Measurements from ENCODE around the gene NBEAL2. TPM values are rescaled to one million over a fixed set of nuclear protein-coding genes. Genes with fewer than 3 reads are reported as not detected.

Gene NBEAL2
- total RNA-seq = 10 to 100 TPM in 5 of 6 experiments, 1 to 10 TPM in 1; 8.9 to 11.7 (median 10.8) TPM
- long read RNA-seq = 0 reads

DNA sequence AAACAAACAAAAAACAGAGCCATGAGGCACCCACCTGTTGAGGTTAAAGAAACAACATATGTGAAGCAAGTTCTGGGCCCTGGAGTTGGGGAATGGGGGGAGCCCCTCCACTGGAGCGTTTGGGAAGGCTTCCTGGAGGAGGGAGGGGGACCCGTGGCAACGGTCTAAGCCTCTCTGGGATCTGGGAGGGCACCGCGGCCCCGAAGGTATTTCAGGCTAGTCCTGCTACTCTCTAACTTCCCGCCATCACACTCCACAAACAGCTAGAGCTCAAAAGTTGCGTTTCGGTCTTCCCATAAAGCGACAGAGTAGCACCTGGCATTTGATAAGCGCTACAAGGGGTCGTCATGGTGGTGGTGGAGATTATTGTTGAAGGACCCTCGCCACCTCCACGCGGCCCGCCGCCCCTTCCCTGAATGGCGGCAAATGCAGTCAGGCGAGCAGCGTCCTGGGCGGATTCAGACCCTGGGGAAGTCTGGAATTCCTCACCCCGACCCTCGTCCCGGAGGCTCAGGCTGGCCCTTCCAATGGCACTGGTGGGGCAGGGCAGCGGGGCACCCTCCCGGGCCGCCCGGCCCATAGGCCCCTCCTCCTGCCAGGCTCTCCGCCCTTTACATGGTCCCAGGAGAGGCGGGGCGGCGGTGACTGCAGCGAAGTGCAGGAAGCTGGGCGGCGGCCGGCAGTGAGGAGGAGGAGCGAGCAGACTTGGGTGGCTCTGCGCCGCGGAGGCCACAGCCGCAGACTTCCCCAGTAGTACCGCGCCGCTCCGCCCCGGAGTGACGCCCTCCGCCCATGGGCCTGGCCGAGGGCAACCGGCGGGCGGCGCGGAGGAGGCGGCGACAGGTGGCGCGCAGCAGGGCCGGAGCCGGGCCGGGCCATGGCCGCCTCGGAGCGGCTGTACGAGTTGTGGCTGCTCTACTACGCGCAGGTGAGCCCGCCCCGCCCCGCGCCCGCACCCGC is at the start of gene NBEAL2:
Gene NBEAL2, plus strand, starts transcription at position 682 of the 960 bp plus-strand sequence. Its CDS starts 196 bp downstream, at position 878.
- Histone ChIP-seq H3K9me3 (no peaks in the 10 kb centered on the region), H3K27ac (peak within 1 kb of the TSS; percentile 58 to 90 (median 77)), H3K4me3 (peak within 1 kb of the TSS; percentile 63 to 64 (median 64)), H3K27me3 (no peaks in the 10 kb centered on the region), H3K4me1 (peaks cover 0 to 26% (median 1%) of the 10 kb centered on the region in 4 donors), H3K36me3 (no peaks in the 10 kb centered on the region)
- TF ChIP-seq, protein P1, sequence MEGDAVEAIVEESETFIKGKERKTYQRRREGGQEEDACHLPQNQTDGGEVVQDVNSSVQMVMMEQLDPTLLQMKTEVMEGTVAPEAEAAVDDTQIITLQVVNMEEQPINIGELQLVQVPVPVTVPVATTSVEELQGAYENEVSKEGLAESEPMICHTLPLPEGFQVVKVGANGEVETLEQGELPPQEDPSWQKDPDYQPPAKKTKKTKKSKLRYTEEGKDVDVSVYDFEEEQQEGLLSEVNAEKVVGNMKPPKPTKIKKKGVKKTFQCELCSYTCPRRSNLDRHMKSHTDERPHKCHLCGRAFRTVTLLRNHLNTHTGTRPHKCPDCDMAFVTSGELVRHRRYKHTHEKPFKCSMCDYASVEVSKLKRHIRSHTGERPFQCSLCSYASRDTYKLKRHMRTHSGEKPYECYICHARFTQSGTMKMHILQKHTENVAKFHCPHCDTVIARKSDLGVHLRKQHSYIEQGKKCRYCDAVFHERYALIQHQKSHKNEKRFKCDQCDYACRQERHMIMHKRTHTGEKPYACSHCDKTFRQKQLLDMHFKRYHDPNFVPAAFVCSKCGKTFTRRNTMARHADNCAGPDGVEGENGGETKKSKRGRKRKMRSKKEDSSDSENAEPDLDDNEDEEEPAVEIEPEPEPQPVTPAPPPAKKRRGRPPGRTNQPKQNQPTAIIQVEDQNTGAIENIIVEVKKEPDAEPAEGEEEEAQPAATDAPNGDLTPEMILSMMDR (IDR thresholded peaks at IDR 0.05) = peak in 3 of 4 donors; percentile 8 to 23 (median 18)
- peak; percentile 92 for TF ChIP-seq POLR2A (IDR thresholded peaks at IDR 0.05)
- WGBS (ENCODE audit: insufficient coverage, low coverage, low lambda C conversion rate, missing lambda C conversion rate) = 0% methylated on average over 14 of the region's 73 CpGs
- DNase-seq = peak; percentile 99
- peak; percentile 80 to 88 (median 81) for ATAC-seq
- intact Hi-C loops (cut with DNase I) = no loop called here

DNA sequence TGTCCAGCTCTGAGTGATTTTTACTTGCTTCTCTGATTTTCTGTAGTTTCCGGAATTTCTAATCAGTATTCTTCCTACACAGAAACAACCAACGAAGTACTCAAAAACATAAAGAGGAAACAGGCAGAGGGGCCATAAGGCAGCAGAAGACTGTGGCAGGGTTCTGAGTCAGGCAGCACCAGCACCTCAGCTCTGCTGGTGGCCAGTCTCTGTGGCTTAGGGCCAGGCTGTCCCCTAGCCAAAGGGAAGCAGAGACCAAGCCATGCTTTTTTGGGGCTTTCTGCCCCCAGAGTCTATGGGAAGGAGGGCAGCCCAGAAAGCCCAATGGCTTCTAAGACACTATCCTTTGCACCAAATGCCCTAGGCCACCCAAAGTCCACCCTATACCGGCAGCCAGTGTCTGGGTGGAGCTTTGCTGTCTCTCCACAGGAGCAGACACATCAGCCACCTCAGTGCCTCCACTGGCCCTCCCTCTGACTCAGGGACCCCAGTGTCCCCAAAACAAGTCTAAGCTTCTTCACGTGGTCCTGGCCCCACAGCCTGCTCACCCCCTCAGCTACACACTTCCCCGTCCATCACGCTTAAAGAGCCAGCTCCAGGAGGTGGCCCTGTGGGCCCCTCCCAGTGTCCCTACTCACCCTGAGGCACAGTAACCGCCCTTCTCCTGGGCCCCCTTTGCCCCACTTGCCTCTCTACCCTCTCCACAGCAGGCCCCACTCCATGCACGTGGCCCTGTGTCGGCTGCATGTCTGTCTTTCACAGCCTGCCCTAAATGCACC is 49.1 kb upstream of the NBEAL2 start:
- ATAC-seq (peak; percentile 18 to 43 (median 24)), DNase-seq (no peak)
- H3K9me3 ChIP-seq = no peaks in the 10 kb centered on the region
- 50% methylated on average over 8 of the region's 9 CpGs for WGBS (ENCODE audit: insufficient coverage, low coverage, low lambda C conversion rate, missing lambda C conversion rate)
- H3K27ac ChIP-seq = peak overlapping the region; percentile 34 to 84 (median 37)
- H3K4me1 ChIP-seq = peaks cover 0 to 95% (median 38%) of the 10 kb centered on the region in 4 donors
- intact Hi-C loops (cut with DNase I) = no loop called here
- no peak overlapping the region for H3K4me3 ChIP-seq
- no peak for TF ChIP-seq POLR2A (IDR thresholded peaks at IDR 0.05)
- TF ChIP-seq, protein P1 (IDR thresholded peaks at IDR 0.05) = no peak
- peaks cover 0 to 17% (median under 1%) of the 10 kb centered on the region in 4 donors for H3K36me3 ChIP-seq
- H3K27me3 ChIP-seq = no peaks in the 10 kb centered on the region

DNA sequence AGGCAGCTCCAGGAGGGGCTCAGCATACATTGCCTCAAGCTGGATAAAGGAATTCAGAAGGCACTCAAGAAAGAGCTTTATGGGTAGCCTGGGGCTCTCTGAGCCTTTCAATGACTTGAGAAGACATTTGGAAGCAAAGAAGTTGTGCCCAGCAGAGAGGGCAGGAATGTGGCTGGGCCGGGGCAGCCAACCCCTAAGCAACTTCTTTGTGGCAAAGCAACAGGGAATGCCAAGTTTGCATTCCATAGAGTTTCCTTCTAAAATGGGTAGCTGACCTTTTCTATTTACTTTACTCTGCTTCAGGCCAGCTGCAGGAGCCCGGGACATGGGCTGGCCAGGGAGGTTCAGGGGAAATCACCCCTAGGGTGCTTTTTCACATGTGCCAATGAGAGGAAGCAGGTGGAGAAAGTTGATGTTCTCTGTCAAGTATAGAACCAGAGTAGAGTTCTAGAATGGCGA is 48.5 kb upstream of the NBEAL2 start:
- Histone ChIP-seq H3K4me1 (peaks cover 0 to 95% (median 42%) of the 10 kb centered on the region in 4 donors), H3K4me3 (no peak overlapping the region), H3K9me3 (no peaks in the 10 kb centered on the region), H3K36me3 (peaks cover 0 to 12% (median 0%) of the 10 kb centered on the region in 4 donors), H3K27me3 (no peaks in the 10 kb centered on the region), H3K27ac (peak overlapping the region; percentile 9 to 84 (median 37))
- whole genome bisulfite sequencing (ENCODE audit: insufficient coverage, low coverage, low lambda C conversion rate, missing lambda C conversion rate) = 0% methylated on average over 1 of the region's 3 CpGs
- intact Hi-C loops (cut with DNase I) = no loop called here
- DNase-seq (no peak), ATAC-seq (peak in 3 of 4 donors; percentile 16 to 23 (median 20))
- TF ChIP-seq, protein P1 (IDR thresholded peaks at IDR 0.05) = no peak
- TF ChIP-seq POLR2A (IDR thresholded peaks at IDR 0.05) = no peak

- intact Hi-C loops (cut with DNase I) = no loop called here
- DNase-seq = peak in 2 of 3 donors; percentile 68 to 75
- peak; percentile 7 to 33 (median 20) for ATAC-seq
- H3K4me1 ChIP-seq = peaks cover 0 to 95% (median 48%) of the 10 kb centered on the region in 4 donors
- H3K36me3 ChIP-seq = peaks cover 0 to 12% (median 0%) of the 10 kb centered on the region in 4 donors
- TF ChIP-seq POLR2A (IDR thresholded peaks at IDR 0.05) = no peak
- TF ChIP-seq, protein P1 (IDR thresholded peaks at IDR 0.05) = no peak
- no peaks in the 10 kb centered on the region for H3K9me3 ChIP-seq
- no peak overlapping the region for H3K4me3 ChIP-seq
- H3K27me3 ChIP-seq = no peaks in the 10 kb centered on the region
- peak overlapping the region; percentile 9 to 84 (median 37) for H3K27ac ChIP-seq
- 28% methylated on average over 4 of the region's 6 CpGs for WGBS (ENCODE audit: insufficient coverage, low coverage, low lambda C conversion rate, missing lambda C conversion rate)
Observed at GRCh38 chr3:46931631-46932331, 47.7 kb upstream of the NBEAL2 start.

Data from right lobe of liver (tissue), 6 donors.